GM21723 (cell line): ENCODE data around the gene SPRY4.
"Not testable (repeated sequence)": the region's sequence is repeated elsewhere in the genome, so short reads cannot be mapped to it uniquely, and the experiment has no call there.

ENCODE experiments used
- ATAC-seq: cut with Tn5 transposase; IDR thresholded peaks from one replicate; pipeline ENCODE4 v1.9.1; 2021; ENCODE audit warnings: mild to moderate bottlenecking, moderate library complexity; ENCODE audit not compliant: unreplicated experiment

The SPRY4 gene

GRCh38 chr5:142324871-142325724, at the start of gene SPRY4:
TSS of gene SPRY4 (minus strand) at chr5:142325021. CDS start at chr5:142315108, 9,913 bp downstream.
- ATAC-seq: peak; percentile 80

- no peak for ATAC-seq
These were observed 43.7 kb upstream of the SPRY4 start for GRCh38 chr5:142368529-142368928.

- ATAC-seq: no peak
These were observed 41.2 kb upstream of the SPRY4 start for GRCh38 chr5:142366007-142366406.

- ATAC-seq: peak; percentile 64
These were observed 39.7 kb upstream of the SPRY4 start for GRCh38 chr5:142364251-142365145.

GRCh38 chr5:142363619-142363963, 38.8 kb upstream of the SPRY4 start:
- ATAC-seq: no peak

GRCh38 chr5:142362193-142362592, 37.4 kb upstream of the SPRY4 start:
- not testable (repeated sequence) for ATAC-seq

- no peak for ATAC-seq
These were observed 35.8 kb upstream of the SPRY4 start for GRCh38 chr5:142360607-142361120.

- ATAC-seq: no peak
These were observed 35.3 kb upstream of the SPRY4 start for GRCh38 chr5:142360051-142360498.

- no peak for ATAC-seq
These were observed 33.8 kb upstream of the SPRY4 start for GRCh38 chr5:142358648-142359047.

- no peak for ATAC-seq
These were observed 33.3 kb upstream of the SPRY4 start for GRCh38 chr5:142358121-142358520.

- ATAC-seq: no peak
These were observed 32.8 kb upstream of the SPRY4 start for GRCh38 chr5:142357469-142358090.

GRCh38 chr5:142356716-142357468, 32.1 kb upstream of the SPRY4 start:
- peak; percentile 96 for ATAC-seq

GRCh38 chr5:142356349-142356715, 31.5 kb upstream of the SPRY4 start:
- no peak for ATAC-seq

- no peak for ATAC-seq
These were observed 28.3 kb upstream of the SPRY4 start for GRCh38 chr5:142353071-142353472.

- no peak for ATAC-seq
These were observed 25.2 kb upstream of the SPRY4 start for GRCh38 chr5:142350021-142350420.

GRCh38 chr5:142346706-142347105, 21.9 kb upstream of the SPRY4 start:
- no peak for ATAC-seq

- ATAC-seq: not testable (repeated sequence)
These were observed 20.1 kb upstream of the SPRY4 start for GRCh38 chr5:142344915-142345314.

- ATAC-seq: no peak
These were observed 18.7 kb upstream of the SPRY4 start for GRCh38 chr5:142343531-142343930.

GRCh38 chr5:142342128-142342981, 17.5 kb upstream of the SPRY4 start:
- ATAC-seq: no peak
